DND-41 (cell line): ENCODE results near the gene MIA.

ENCODE experiments used
- ATAC-seq: fragments of 200-7000 bp; cut with Tn5 transposase; 3 replicates; pipeline ENCODE4 v1.9.1; 2021; ENCODE audit warnings: low read depth; ENCODE audit not compliant: insufficient read depth
- DNase-seq: peaks from one replicate; pipeline ENCODE4 v3.0.0-alpha.2; 2020
- H2AFZ ChIP-seq: 2 replicates; pipeline ENCODE4 v1.6.0; 2012; ENCODE audit warnings: low read depth, low read length
- H3K27ac ChIP-seq: 2 replicates; pipeline ENCODE4 v1.5.1; 2012; ENCODE audit warnings: low read length, inconsistent platforms
- H3K27me3 ChIP-seq: fragments of 200-600 bp; sonication (generic); 2 replicates; pipeline ENCODE4 v1.6.0; 2012; ENCODE audit warnings: low read length, mild to moderate bottlenecking, inconsistent platforms; ENCODE audit not compliant: insufficient read depth, poor library complexity
- H3K36me3 ChIP-seq: 2 replicates; pipeline ENCODE4 v1.5.1; 2012; ENCODE audit warnings: low read length, inconsistent platforms; ENCODE audit not compliant: insufficient read depth
- H3K4me1 ChIP-seq: 2 replicates; pipeline ENCODE4 v1.5.1; 2012; ENCODE audit warnings: mild to moderate bottlenecking, low read length; ENCODE audit not compliant: insufficient read depth
- H3K4me2 ChIP-seq: 2 replicates; pipeline ENCODE4 v1.6.0; 2012; ENCODE audit warnings: mild to moderate bottlenecking, moderate library complexity, low read length, inconsistent platforms; ENCODE audit not compliant: insufficient read depth
- H3K4me3 ChIP-seq, 2 experiments: fragments of 200-600 bp in 1 of 2; shearing (Covaris generic) in 1 of 2; 2 replicates each; pipeline ENCODE4 v1.5.1; 2012 to 2016; ENCODE audit warnings: inconsistent platforms in 2 of 2, low read length in 2 of 2, mild to moderate bottlenecking in 2 of 2, low read depth in 1 of 2, moderate library complexity in 1 of 2
- H3K79me2 ChIP-seq: 2 replicates; pipeline ENCODE4 v1.6.0; 2012; ENCODE audit warnings: low read length, inconsistent platforms; ENCODE audit not compliant: insufficient read depth
- H3K9ac ChIP-seq: 2 replicates; pipeline ENCODE4 v1.6.0; 2012; ENCODE audit warnings: low read depth, mild to moderate bottlenecking, inconsistent platforms, low read length, moderate library complexity
- H3K9me3 ChIP-seq: 2 replicates; pipeline ENCODE4 v1.5.1; 2012; ENCODE audit warnings: low read length, moderate library complexity, mild to moderate bottlenecking, inconsistent platforms; ENCODE audit not compliant: insufficient read depth, severe bottlenecking
- H4K20me1 ChIP-seq: 2 replicates; pipeline ENCODE4 v1.6.0; 2012; ENCODE audit warnings: low read length; ENCODE audit not compliant: insufficient read depth
- CTCF ChIP-seq: IDR thresholded peaks from 2 replicates; pipeline ENCODE4 v1.5.1; 2012; ENCODE audit warnings: borderline replicate concordance, low read length, moderate library complexity, mild to moderate bottlenecking; ENCODE audit not compliant: poor library complexity, severe bottlenecking; ENCODE audit errors: extremely low read depth
- EZH2 ChIP-seq: IDR thresholded peaks from 3 replicates; pipeline ENCODE4 v1.6.1; 2012; ENCODE audit warnings: borderline replicate concordance, low read depth, mild to moderate bottlenecking, moderate library complexity, low read length, inconsistent platforms; ENCODE audit not compliant: severe bottlenecking

The MIA gene

GRCh38 chr19:40733149-40733548 lies 42.2 kb upstream of the MIA start:
- no peaks in the 10 kb centered on the region for H4K20me1 ChIP-seq
- no peak overlapping the region for H3K9ac ChIP-seq
- H3K9me3 ChIP-seq, result no peaks in the 10 kb centered on the region
- H3K4me3 ChIP-seq, result no peak overlapping the region
- H3K79me2 ChIP-seq, result no peaks in the 10 kb centered on the region
- peaks cover 64% of the 10 kb centered on the region for H3K36me3 ChIP-seq
- no peak overlapping the region for H3K27ac ChIP-seq
- no peak overlapping the region for H3K4me2 ChIP-seq
- H2AFZ ChIP-seq, result no peak overlapping the region
- no peaks in the 10 kb centered on the region for H3K27me3 ChIP-seq
- no peak for TF ChIP-seq EZH2
- TF ChIP-seq CTCF, result no peak
- no peaks in the 10 kb centered on the region for H3K4me1 ChIP-seq
- ATAC-seq (no peak), DNase-seq (no peak)

GRCh38 chr19:40735013-40735771 lies 40.1 kb upstream of the MIA start:
- Histone ChIP-seq H3K27ac (no peak overlapping the region), H3K9ac (no peak overlapping the region), H3K36me3 (peaks cover 65% of the 10 kb centered on the region), H3K4me3 (no peak overlapping the region), H2AFZ (no peak overlapping the region), H3K4me1 (no peaks in the 10 kb centered on the region), H3K4me2 (no peak overlapping the region), H3K9me3 (no peaks in the 10 kb centered on the region), H3K27me3 (no peaks in the 10 kb centered on the region), H3K79me2 (no peaks in the 10 kb centered on the region), H4K20me1 (no peaks in the 10 kb centered on the region)
- TF ChIP-seq CTCF, result no peak
- TF ChIP-seq EZH2, result no peak
- no peak for ATAC-seq
- DNase-seq, result no peak

- Histone ChIP-seq H3K9me3 (no peaks in the 10 kb centered on the region), H3K9ac (no peak overlapping the region), H3K36me3 (peaks cover 55% of the 10 kb centered on the region), H3K4me2 (no peak overlapping the region), H3K27me3 (no peaks in the 10 kb centered on the region), H3K27ac (no peak overlapping the region), H3K4me1 (no peaks in the 10 kb centered on the region), H2AFZ (no peak overlapping the region), H3K4me3 (no peak overlapping the region), H3K79me2 (no peaks in the 10 kb centered on the region), H4K20me1 (no peaks in the 10 kb centered on the region)
- ATAC-seq (no peak), DNase-seq (no peak)
- TF ChIP-seq CTCF (no peak), EZH2 (no peak)
Measured at GRCh38 chr19:40736661-40737060, 38.7 kb upstream of the MIA start.
